GM12878 (cell line): Measurements from ENCODE around the gene ZCCHC2. TPM values are rescaled to one million over a fixed set of nuclear protein-coding genes. Genes with fewer than 3 reads are reported as not detected.

Experiments used
- ATAC-seq: fragments of 200-7000 bp; cut with Tn5 transposase; 3 replicates; pipeline ENCODE4 v1.9.1; 2020; ENCODE audit warnings: mild to moderate bottlenecking, moderate library complexity
- BruUV-seq: library from RNA; stranded (reverse); fragments of 400-500 nt; replicated peaks from 2 replicates; lab custom pipeline; 2021; lab: Mats Ljungman, UMichigan
- CTCF ChIA-PET: fragments of 300-600 bp; sonication (Branson Sonifier 250); formaldehyde crosslinking; extraction: SDS; loops from one replicate; lab custom pipeline; 2021; ENCODE audit warnings: inconsistent platforms; lab: Yijun Ruan, JAX
- POLR2A ChIA-PET: fragments of 350-600 bp; formaldehyde crosslinking; extraction: SDS; loops from one replicate; lab custom pipeline; 2021; ENCODE audit warnings: inconsistent platforms; lab: Charles Lee
- RAD21 ChIA-PET: fragments of 300-600 bp; sonication (Branson Sonifier 250); formaldehyde crosslinking; loops from one replicate; lab custom pipeline; 2023; ENCODE audit warnings: antibody characterized with exemption; ENCODE audit not compliant: unreplicated experiment; lab: Charles Lee
- SMC1A ChIA-PET: fragments of 300-600 bp; sonication (Branson Sonifier 250); formaldehyde crosslinking; loops from one replicate; lab custom pipeline; 2023; ENCODE audit not compliant: unreplicated experiment, uncharacterized antibody; lab: Charles Lee
- DNase-seq: peaks from one replicate; pipeline ENCODE4 v3.0.0-alpha.2; 2011; ENCODE audit warnings: low read depth, low spot score
- FAIRE-seq: peaks from 3 replicates; lab custom pipeline; 2011; peaks lifted over from hg19 to GRCh38; lab: Jason Lieb, UNC
- H2AFZ ChIP-seq: 2 replicates; pipeline ENCODE4 v1.6.0; 2011; ENCODE audit warnings: low read depth, low read length, control low read depth; ENCODE audit not compliant: control insufficient read depth
- H3K27ac ChIP-seq: 2 replicates; pipeline ENCODE4 v1.5.1; 2011; ENCODE audit warnings: control low read depth; ENCODE audit not compliant: control insufficient read depth, insufficient read depth
- H3K27me3 ChIP-seq, 2 experiments: replicated peaks in 1 of 2; 2 replicates each; pipeline versions ENCODE4 v1.6.0 to v1.6.1; 2011; ENCODE audit warnings: low read length in 1 of 2; ENCODE audit not compliant: control insufficient read depth in 2 of 2, insufficient read depth in 2 of 2
- H3K36me3 ChIP-seq, 2 experiments: 2 replicates each; pipeline ENCODE4 v1.5.1; 2011; ENCODE audit warnings: low read length in 1 of 2; ENCODE audit not compliant: control insufficient read depth in 2 of 2, insufficient read depth in 2 of 2
- H3K4me1 ChIP-seq: 2 replicates; pipeline ENCODE4 v1.6.1; 2011; ENCODE audit warnings: mild to moderate bottlenecking, low read length, moderate library complexity, mixed read lengths; ENCODE audit not compliant: control insufficient read depth, insufficient read depth
- H3K4me2 ChIP-seq: 2 replicates; pipeline ENCODE4 v1.6.0; 2011; ENCODE audit warnings: control low read depth; ENCODE audit not compliant: control insufficient read depth, insufficient read depth
- H3K4me3 ChIP-seq: fragments of 200-600 bp; sonication (generic); 2 replicates; pipeline ENCODE4 v1.5.1; 2016
- H3K79me2 ChIP-seq: 2 replicates; pipeline ENCODE4 v1.6.0; 2011; ENCODE audit warnings: low read length; ENCODE audit not compliant: control insufficient read depth, insufficient read depth
- H3K9ac ChIP-seq: 2 replicates; pipeline ENCODE4 v1.8.0; 2011; ENCODE audit warnings: low read length, control low read depth, mixed read lengths; ENCODE audit not compliant: control insufficient read depth, insufficient read depth
- H3K9me3 ChIP-seq: replicated peaks from 3 replicates; pipeline ENCODE4 v1.5.1; 2011; ENCODE audit warnings: mild to moderate bottlenecking, low read length; ENCODE audit not compliant: control insufficient read depth, insufficient read depth
- H4K20me1 ChIP-seq: 2 replicates; pipeline ENCODE4 v1.6.0; 2011; ENCODE audit not compliant: control insufficient read depth, insufficient read depth
- CREM ChIP-seq: IDR thresholded peaks from 2 replicates; pipeline ENCODE4 v1.6.1; 2014; ENCODE audit warnings: antibody characterized with exemption, low read depth
- MEF2B ChIP-seq: fragments of 450-650 bp; IDR thresholded peaks from 2 replicates; pipeline ENCODE4 v1.6.1; 2018; ENCODE audit warnings: mild to moderate bottlenecking, moderate library complexity; ENCODE audit not compliant: partially characterized antibody, poor library complexity, severe bottlenecking
- PML ChIP-seq: IDR thresholded peaks from 2 replicates; pipeline ENCODE4 v1.6.1; 2012; ENCODE audit warnings: low read length, inconsistent platforms
- RUNX3 ChIP-seq: IDR thresholded peaks from 2 replicates; pipeline ENCODE4 v1.6.1; 2012; ENCODE audit warnings: low read length, inconsistent platforms
- TBL1XR1 ChIP-seq: IDR thresholded peaks from 2 replicates; pipeline ENCODE4 v1.6.1; 2012; ENCODE audit warnings: low read depth, low read length, improper control_type of control experiment
- WGBS: methylation state at CpG from one replicate; pipeline ENCODE4 v1.1.6; 2016; ENCODE audit warnings: low lambda C conversion rate; ENCODE audit not compliant: insufficient replicate concordance, insufficient coverage; ENCODE audit errors: missing lambda C conversion rate; 5-methylcytosine and 5-hydroxymethylcytosine counted together
- in situ Hi-C: fragments of 300-500 bp; cut with MboI; formaldehyde crosslinking; loops from 9 replicates; pipeline ENCODE4 v1.14.3; 2018; ENCODE audit warnings: mixed read lengths
- intact Hi-C: fragments of 100-400 bp; cut with micrococcal nuclease; formaldehyde crosslinking; loops from one replicate; pipeline ENCODE4 v1.14.2; 2022; ENCODE audit not compliant: unreplicated experiment
- polyA plus RNA-seq, 11 experiments: library from polyadenylated mRNA; depleted of rRNA in 4 of 11; unstranded in 6 of 11; stranded (reverse) in 5 of 11; fragments of >200 nt; fragmentation: Nextera tagmentation in 4 of 11; fragmentation: Illumina TruSeq in 1 of 11; extraction: Ambion mirVana in 4 of 11; extraction: Trizol in 1 of 11; gene quantifications; 1 replicate in 1 of 11; 2 replicates in 10 of 11; pipeline versions ENCODE4 v1.2.1 to v1.2.3, GENCODE V29; 2011 to 2016; ENCODE audit warnings: inconsistent platforms in 2 of 11, missing spikeins in 2 of 11, low read depth in 1 of 11
- total RNA-seq, 4 experiments: library from RNA; depleted of rRNA in 3 of 4; stranded (reverse); fragments of >200 nt in 3 of 4; fragmentation: Illumina TruSeq in 1 of 4; extraction: Trizol in 1 of 4; gene quantifications; 2 replicates each; pipeline versions ENCODE4 v1.2.1 to v1.2.3, GENCODE V29; 2013 to 2021
- TF ChIP-seq, protein P1 (sequence below): fragments of 450-650 bp; IDR thresholded peaks from 2 replicates; pipeline ENCODE4 v1.6.1; 2016; ENCODE audit warnings: mild to moderate bottlenecking
- TF ChIP-seq, protein P2 (sequence below): fragments of 450-650 bp; IDR thresholded peaks from 2 replicates; pipeline ENCODE4 v1.6.1; 2017; ENCODE audit warnings: mild to moderate bottlenecking, low read depth, inconsistent platforms; ENCODE audit not compliant: poor library complexity, severe bottlenecking
- TF ChIP-seq, protein P3 (sequence below): fragments of 450-650 bp; formaldehyde crosslinking; IDR thresholded peaks from 2 replicates; pipeline ENCODE4 v1.4.0; 2022; ENCODE audit warnings: mild to moderate bottlenecking, moderate library complexity
- TF ChIP-seq, protein P4 (sequence below): IDR thresholded peaks from 2 replicates; pipeline ENCODE4 v1.6.1; 2012; ENCODE audit warnings: low read length, inconsistent platforms
- TF ChIP-seq, protein P5 (sequence below): fragments of 450-650 bp; IDR thresholded peaks from 2 replicates; pipeline ENCODE4 v1.6.1; 2017; ENCODE audit warnings: low read depth, mild to moderate bottlenecking, moderate library complexity

Gene ZCCHC2
- total and polyA plus RNA-seq, 10 of the 15 experiments (the other 5 are each of a cell fraction or from before 2014, with no cell fraction given): 1.7 to 17.4 (median 8.6) TPM

DNA sequence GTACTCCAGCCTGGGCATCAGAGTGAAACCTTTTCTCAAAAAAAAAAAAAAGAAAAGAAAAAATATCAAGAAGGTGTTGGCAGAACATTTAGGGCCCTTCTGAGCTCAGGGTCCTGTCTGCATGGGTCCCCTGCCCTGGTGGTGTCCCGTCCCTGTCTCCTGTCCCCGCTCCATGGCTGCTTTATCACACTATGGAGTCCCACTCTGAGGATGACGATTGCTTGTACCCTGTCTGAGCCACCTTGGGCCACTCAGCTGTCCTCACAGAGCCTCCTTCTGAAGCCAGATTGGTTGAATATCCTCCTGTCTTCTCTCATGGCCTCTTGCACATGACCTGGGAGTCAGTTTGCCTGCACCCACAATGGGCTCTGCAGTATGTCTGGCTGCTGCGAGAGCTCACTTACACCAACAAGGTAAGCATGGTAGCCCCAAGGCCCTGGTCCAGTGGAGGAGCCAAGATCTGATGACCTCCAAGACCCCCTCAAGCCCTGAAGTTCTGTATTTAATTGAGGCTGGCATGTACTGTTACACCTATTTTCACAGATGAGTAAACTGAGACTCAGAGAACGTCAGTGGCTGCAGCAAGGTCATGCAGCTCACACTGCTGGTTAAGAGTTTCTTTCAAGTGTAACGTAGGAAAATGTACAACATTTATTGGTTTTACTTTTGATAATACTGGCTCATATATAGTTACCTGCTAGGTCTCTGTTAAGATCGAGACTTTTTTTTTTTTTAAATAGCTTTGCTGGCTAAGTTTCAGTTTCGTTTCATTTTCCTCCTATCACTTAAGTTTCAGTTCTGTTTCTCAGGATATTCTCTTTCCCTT, 16.9 kb upstream of the ZCCHC2 start:
- H3K4me3 ChIP-seq: peak overlapping the region; percentile 46; the same call in 1 of the 2 replicates
- no peaks in the 10 kb centered on the region; a peak in 1 of 4 replicates for H3K27me3 ChIP-seq
- H3K79me2 ChIP-seq: no peaks in the 10 kb centered on the region
- ChIA-PET RAD21 (interaction anchor here (0.6 to 2.1 kb wide), 4 partner anchors 17 to 546 kb away, joined by 3 to 12 read pairs (median 5); partner anchors contain the start of gene ZCCHC2), CTCF (interaction anchor here (0.6 to 1.8 kb wide), 7 partner anchors 16 to 318 kb away, joined by 3 to 11 read pairs (median 3); partner anchors contain the start of gene ZCCHC2), SMC1A (interaction anchor here (0.6 to 3.9 kb wide), 6 partner anchors 9 to 193 kb away, joined by 3 to 19 read pairs (median 3); partner anchors contain the start of gene ZCCHC2), POLR2A (interaction anchor here (0.6 to 2.2 kb wide), 9 partner anchors 17 to 876 kb away, joined by 3 to 22 read pairs (median 3); partner anchors contain the start of gene ZCCHC2)
- H3K9ac ChIP-seq: peak overlapping the region; percentile 64
- no peaks in the 10 kb centered on the region; the same call in 2 of the 3 replicates for H3K9me3 ChIP-seq
- 26% methylated on average over 8 of the region's 8 CpGs for WGBS
- peak; percentile 97 for FAIRE-seq
- intact Hi-C loops (loop anchor here (2.0 kb wide), 1 partner anchor 17 kb away; the partner anchor contains the start of gene ZCCHC2), in situ Hi-C loops (no loop called here)
- H3K4me2 ChIP-seq: peak overlapping the region; percentile 99
- ATAC-seq: peak; percentile 95
- H3K36me3 ChIP-seq: no peaks in the 10 kb centered on the region
- peak overlapping the region; percentile 51 for H2AFZ ChIP-seq
- no peaks in the 10 kb centered on the region for H4K20me1 ChIP-seq
- peak overlapping the region; percentile 90 for H3K27ac ChIP-seq
- DNase-seq: peak; percentile 78
- H3K4me1 ChIP-seq: peaks cover 19% of the 10 kb centered on the region
- BruUV-seq: no TSS peak
- TF ChIP-seq, protein P1, sequence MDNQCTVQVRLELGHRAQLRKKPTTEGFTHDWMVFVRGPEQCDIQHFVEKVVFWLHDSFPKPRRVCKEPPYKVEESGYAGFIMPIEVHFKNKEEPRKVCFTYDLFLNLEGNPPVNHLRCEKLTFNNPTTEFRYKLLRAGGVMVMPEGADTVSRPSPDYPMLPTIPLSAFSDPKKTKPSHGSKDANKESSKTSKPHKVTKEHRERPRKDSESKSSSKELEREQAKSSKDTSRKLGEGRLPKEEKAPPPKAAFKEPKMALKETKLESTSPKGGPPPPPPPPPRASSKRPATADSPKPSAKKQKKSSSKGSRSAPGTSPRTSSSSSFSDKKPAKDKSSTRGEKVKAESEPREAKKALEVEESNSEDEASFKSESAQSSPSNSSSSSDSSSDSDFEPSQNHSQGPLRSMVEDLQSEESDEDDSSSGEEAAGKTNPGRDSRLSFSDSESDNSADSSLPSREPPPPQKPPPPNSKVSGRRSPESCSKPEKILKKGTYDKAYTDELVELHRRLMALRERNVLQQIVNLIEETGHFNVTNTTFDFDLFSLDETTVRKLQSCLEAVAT: 0 out of 2 replicates have a peak, but pooled peaks have one; percentile 42
- TF ChIP-seq RUNX3 (peak; percentile 40), CREM (0 out of 2 replicates have a peak, but pooled peaks have one; percentile 11), PML (no peak), TBL1XR1 (0 out of 2 replicates have a peak, but pooled peaks have one; percentile 23), MEF2B (peak; percentile 39)
- TF ChIP-seq, protein P2, sequence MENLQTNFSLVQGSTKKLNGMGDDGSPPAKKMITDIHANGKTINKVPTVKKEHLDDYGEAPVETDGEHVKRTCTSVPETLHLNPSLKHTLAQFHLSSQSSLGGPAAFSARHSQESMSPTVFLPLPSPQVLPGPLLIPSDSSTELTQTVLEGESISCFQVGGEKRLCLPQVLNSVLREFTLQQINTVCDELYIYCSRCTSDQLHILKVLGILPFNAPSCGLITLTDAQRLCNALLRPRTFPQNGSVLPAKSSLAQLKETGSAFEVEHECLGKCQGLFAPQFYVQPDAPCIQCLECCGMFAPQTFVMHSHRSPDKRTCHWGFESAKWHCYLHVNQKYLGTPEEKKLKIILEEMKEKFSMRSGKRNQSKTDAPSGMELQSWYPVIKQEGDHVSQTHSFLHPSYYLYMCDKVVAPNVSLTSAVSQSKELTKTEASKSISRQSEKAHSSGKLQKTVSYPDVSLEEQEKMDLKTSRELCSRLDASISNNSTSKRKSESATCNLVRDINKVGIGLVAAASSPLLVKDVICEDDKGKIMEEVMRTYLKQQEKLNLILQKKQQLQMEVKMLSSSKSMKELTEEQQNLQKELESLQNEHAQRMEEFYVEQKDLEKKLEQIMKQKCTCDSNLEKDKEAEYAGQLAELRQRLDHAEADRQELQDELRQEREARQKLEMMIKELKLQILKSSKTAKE: peak; percentile 31
- TF ChIP-seq, protein P3, sequence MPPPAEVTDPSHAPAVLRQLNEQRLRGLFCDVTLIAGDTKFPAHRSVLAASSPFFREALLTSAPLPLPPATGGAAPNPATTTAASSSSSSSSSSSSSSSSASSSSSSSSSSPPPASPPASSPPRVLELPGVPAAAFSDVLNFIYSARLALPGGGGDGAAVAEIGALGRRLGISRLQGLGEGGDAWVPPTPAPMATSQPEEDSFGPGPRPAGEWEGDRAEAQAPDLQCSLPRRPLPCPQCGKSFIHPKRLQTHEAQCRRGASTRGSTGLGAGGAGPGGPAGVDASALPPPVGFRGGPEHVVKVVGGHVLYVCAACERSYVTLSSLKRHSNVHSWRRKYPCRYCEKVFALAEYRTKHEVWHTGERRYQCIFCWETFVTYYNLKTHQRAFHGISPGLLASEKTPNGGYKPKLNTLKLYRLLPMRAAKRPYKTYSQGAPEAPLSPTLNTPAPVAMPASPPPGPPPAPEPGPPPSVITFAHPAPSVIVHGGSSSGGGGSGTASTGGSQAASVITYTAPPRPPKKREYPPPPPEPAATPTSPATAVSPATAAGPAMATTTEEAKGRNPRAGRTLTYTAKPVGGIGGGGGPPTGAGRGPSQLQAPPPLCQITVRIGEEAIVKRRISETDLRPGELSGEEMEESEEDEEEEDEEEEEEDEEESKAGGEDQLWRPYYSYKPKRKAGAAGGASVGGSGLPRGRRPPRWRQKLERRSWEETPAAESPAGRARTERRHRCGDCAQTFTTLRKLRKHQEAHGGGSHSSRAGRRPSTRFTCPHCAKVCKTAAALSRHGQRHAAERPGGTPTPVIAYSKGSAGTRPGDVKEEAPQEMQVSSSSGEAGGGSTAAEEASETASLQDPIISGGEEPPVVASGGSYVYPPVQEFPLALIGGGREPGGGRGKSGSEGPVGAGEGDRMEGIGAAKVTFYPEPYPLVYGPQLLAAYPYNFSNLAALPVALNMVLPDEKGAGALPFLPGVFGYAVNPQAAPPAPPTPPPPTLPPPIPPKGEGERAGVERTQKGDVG (CRISPR knock-in tag): no peak
- TF ChIP-seq, protein P4, sequence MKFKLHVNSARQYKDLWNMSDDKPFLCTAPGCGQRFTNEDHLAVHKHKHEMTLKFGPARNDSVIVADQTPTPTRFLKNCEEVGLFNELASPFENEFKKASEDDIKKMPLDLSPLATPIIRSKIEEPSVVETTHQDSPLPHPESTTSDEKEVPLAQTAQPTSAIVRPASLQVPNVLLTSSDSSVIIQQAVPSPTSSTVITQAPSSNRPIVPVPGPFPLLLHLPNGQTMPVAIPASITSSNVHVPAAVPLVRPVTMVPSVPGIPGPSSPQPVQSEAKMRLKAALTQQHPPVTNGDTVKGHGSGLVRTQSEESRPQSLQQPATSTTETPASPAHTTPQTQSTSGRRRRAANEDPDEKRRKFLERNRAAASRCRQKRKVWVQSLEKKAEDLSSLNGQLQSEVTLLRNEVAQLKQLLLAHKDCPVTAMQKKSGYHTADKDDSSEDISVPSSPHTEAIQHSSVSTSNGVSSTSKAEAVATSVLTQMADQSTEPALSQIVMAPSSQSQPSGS: peak; percentile 50; the same call in 1 of the 2 replicates
- TF ChIP-seq, protein P5, sequence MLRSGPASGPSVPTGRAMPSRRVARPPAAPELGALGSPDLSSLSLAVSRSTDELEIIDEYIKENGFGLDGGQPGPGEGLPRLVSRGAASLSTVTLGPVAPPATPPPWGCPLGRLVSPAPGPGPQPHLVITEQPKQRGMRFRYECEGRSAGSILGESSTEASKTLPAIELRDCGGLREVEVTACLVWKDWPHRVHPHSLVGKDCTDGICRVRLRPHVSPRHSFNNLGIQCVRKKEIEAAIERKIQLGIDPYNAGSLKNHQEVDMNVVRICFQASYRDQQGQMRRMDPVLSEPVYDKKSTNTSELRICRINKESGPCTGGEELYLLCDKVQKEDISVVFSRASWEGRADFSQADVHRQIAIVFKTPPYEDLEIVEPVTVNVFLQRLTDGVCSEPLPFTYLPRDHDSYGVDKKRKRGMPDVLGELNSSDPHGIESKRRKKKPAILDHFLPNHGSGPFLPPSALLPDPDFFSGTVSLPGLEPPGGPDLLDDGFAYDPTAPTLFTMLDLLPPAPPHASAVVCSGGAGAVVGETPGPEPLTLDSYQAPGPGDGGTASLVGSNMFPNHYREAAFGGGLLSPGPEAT: peak; percentile 75
